Aorta (tissue), 5 donors: Measurements from ENCODE around the gene ARHGAP22. TPM values are rescaled to one million over a fixed set of nuclear protein-coding genes. Genes with fewer than 3 reads are reported as not detected.

Experiments used
- ATAC-seq: fragments of 200-7000 bp; cut with Tn5 transposase; one replicate; pipeline ENCODE4 v1.9.1; 2022; ENCODE audit warnings: moderate library complexity; ENCODE audit not compliant: low FRiP score
- DNase-seq, 2 donors: peaks; one replicate each; pipeline ENCODE4 v3.0.0-alpha.2; 2020
- H3K27ac ChIP-seq, 2 donors: one replicate each; pipeline ENCODE4 v1.5.1; 2013; ENCODE audit warnings: low read length in 2 of 2, mild to moderate bottlenecking in 2 of 2, moderate library complexity in 2 of 2, control low read depth in 1 of 2, inconsistent platforms in 1 of 2, low read depth in 1 of 2
- H3K27me3 ChIP-seq, 2 donors: one replicate each; pipeline ENCODE4 v1.6.1; 2013; ENCODE audit warnings: control low read depth in 1 of 2, low read length in 1 of 2, mild to moderate bottlenecking in 1 of 2, moderate library complexity in 1 of 2; ENCODE audit not compliant: insufficient read depth in 2 of 2, control insufficient read depth in 1 of 2
- H3K36me3 ChIP-seq, 2 donors: one replicate each; pipeline ENCODE4 v1.6.1; 2013; ENCODE audit warnings: control low read depth in 1 of 2, low read length in 1 of 2, mild to moderate bottlenecking in 1 of 2; ENCODE audit not compliant: insufficient read depth in 2 of 2, control insufficient read depth in 1 of 2
- H3K4me1 ChIP-seq, 2 donors: one replicate each; pipeline ENCODE4 v1.6.1; 2013; ENCODE audit warnings: low read length in 2 of 2, control low read depth in 1 of 2, mild to moderate bottlenecking in 1 of 2, moderate library complexity in 1 of 2; ENCODE audit not compliant: insufficient read depth in 2 of 2, control insufficient read depth in 1 of 2
- H3K4me3 ChIP-seq, 2 donors: one replicate each; pipeline ENCODE4 v1.5.1; 2013; ENCODE audit warnings: low read length in 2 of 2, control low read depth in 1 of 2, mild to moderate bottlenecking in 1 of 2
- H3K9me3 ChIP-seq: one replicate; pipeline ENCODE4 v1.6.1; 2013; ENCODE audit warnings: mild to moderate bottlenecking, low read length; ENCODE audit not compliant: control insufficient read depth
- WGBS, 2 donors: extraction: QIAGEN DNeasy Blood & Tissue Kit; methylation state at CpG; one replicate each; pipeline ENCODE4 v1.1.7; 2013; 5-methylcytosine and 5-hydroxymethylcytosine counted together
- intact Hi-C, 2 donors: fragments of 100-400 bp; cut with DNase I; formaldehyde crosslinking; loops; one replicate each; pipeline versions ENCODE4 v1.14.2 to v1.15.0; 2022
- polyA plus RNA-seq, 2 donors: library from polyadenylated mRNA; stranded (reverse); fragments of 200-250 nt; gene quantifications; one replicate each; pipeline ENCODE4 v1.2.3, GENCODE V29; 2013
- total RNA-seq, 2 donors: library from RNA; stranded (reverse); fragmentation: NEBNext Ultra II Directional; extraction: Animal tissue kit (Norgen Biotek cat#: 25700); gene quantifications; one replicate each; pipeline ENCODE4 v1.2.1, GENCODE V29; 2021
- donor health status: healthy with polysubstance abuse.
- donor health status: Bipolar disorder and iron deficiency.
- donor health status: DM: no; HTN: no; CAD: no.
- donor health status: DM: no; HTN: no; CAD: no.
- donor health status: DM: yes; HTN: yes; CAD: no.

ARHGAP22 gene
- total and polyA plus RNA-seq, 4 donors: 6.1 to 29.1 (median 17.1) TPM

GRCh38 chr10:48605786-48606529 is 1.1 kb upstream of the ARHGAP22 start:
- Histone ChIP-seq H3K27ac (peak overlapping the region in 1 of 2 donors; percentile 42), H3K4me3 (no peak overlapping the region), H3K36me3 (no peaks in the 10 kb centered on the region), H3K4me1 (no peaks in the 10 kb centered on the region), H3K9me3 (no peaks in the 10 kb centered on the region), H3K27me3 (no peaks in the 10 kb centered on the region)
- 93% methylated on average over 7 of the region's 7 CpGs for WGBS, 2 donors
- DNase-seq: peak in 1 of 2 donors; percentile 35
- intact Hi-C loops: loop anchor here (2.0 to 5.0 kb wide), 3 partner anchors 49 to 244 kb away; no protein-coding TSS in a partner anchor
- ATAC-seq: no peak

GRCh38 chr10:48604039-48604990 is 558 bp downstream of the ARHGAP22 start:
- 11 to 12% methylated on average over 42 of the region's 42 CpGs for WGBS, 2 donors
- Histone ChIP-seq H3K4me1 (no peaks in the 10 kb centered on the region), H3K27ac (no peak overlapping the region), H3K36me3 (no peaks in the 10 kb centered on the region), H3K9me3 (no peaks in the 10 kb centered on the region), H3K27me3 (no peaks in the 10 kb centered on the region), H3K4me3 (peak overlapping the region; percentile 11 to 47)
- intact Hi-C loops: no loop called here
- DNase-seq (peak; percentile 77 to 85), ATAC-seq (peak; percentile 33)

GRCh38 chr10:48603421-48604038 is 1.3 kb downstream of the ARHGAP22 start:
- no peaks in the 10 kb centered on the region for H3K36me3 ChIP-seq
- 67 to 70% methylated on average over 4 of the region's 4 CpGs for WGBS, 2 donors
- no peaks in the 10 kb centered on the region for H3K4me1 ChIP-seq
- intact Hi-C loops: no loop called here
- H3K27ac ChIP-seq: no peak overlapping the region
- H3K4me3 ChIP-seq: no peak overlapping the region
- ATAC-seq (no peak), DNase-seq (peak in 1 of 2 donors; percentile 41)
- no peaks in the 10 kb centered on the region for H3K27me3 ChIP-seq
- no peaks in the 10 kb centered on the region for H3K9me3 ChIP-seq

- intact Hi-C loops: no loop called here
- no peak overlapping the region for H3K27ac ChIP-seq
- H3K9me3 ChIP-seq: no peaks in the 10 kb centered on the region
- H3K36me3 ChIP-seq: no peaks in the 10 kb centered on the region
- no peaks in the 10 kb centered on the region for H3K27me3 ChIP-seq
- H3K4me3 ChIP-seq: no peak overlapping the region
- 68 to 71% methylated on average over 8 of the region's 8 CpGs for WGBS, 2 donors
- ATAC-seq (no peak), DNase-seq (no peak)
- no peaks in the 10 kb centered on the region for H3K4me1 ChIP-seq
These were observed 2.3 kb downstream of the ARHGAP22 start for GRCh38 chr10:48602401-48603135.

GRCh38 chr10:48601789-48602188 is 3.1 kb downstream of the ARHGAP22 start:
- no peak for ATAC-seq

GRCh38 chr10:48600645-48601505 is 4.0 kb downstream of the ARHGAP22 start:
- intact Hi-C loops: no loop called here
- WGBS, 2 donors: 81 to 82% methylated on average over 3 of the region's 3 CpGs
- ATAC-seq (no peak), DNase-seq (peak in 1 of 2 donors; percentile 30)
- no peaks in the 10 kb centered on the region for H3K36me3 ChIP-seq
- no peaks in the 10 kb centered on the region for H3K9me3 ChIP-seq
- H3K4me3 ChIP-seq: no peak overlapping the region
- H3K27me3 ChIP-seq: no peaks in the 10 kb centered on the region
- no peak overlapping the region for H3K27ac ChIP-seq
- H3K4me1 ChIP-seq: no peaks in the 10 kb centered on the region

More at GRCh38 chr10:48601789-48602188, 3.1 kb downstream of the ARHGAP22 start:
- intact Hi-C loops: no loop called here
- Histone ChIP-seq H3K36me3 (no peaks in the 10 kb centered on the region), H3K9me3 (no peaks in the 10 kb centered on the region), H3K27me3 (no peaks in the 10 kb centered on the region), H3K27ac (no peak overlapping the region), H3K4me1 (no peaks in the 10 kb centered on the region), H3K4me3 (no peak overlapping the region)
- WGBS, 2 donors: 97 to 100% methylated on average over 1 of the region's 1 CpG
- no peak for DNase-seq

- no peak overlapping the region for H3K27ac ChIP-seq
- no peaks in the 10 kb centered on the region for H3K9me3 ChIP-seq
- no peak overlapping the region for H3K4me3 ChIP-seq
- no peaks in the 10 kb centered on the region for H3K36me3 ChIP-seq
- WGBS, 2 donors: 65 to 70% methylated on average over 2 of the region's 2 CpGs
- ATAC-seq (no peak), DNase-seq (no peak)
- H3K4me1 ChIP-seq: no peaks in the 10 kb centered on the region
- intact Hi-C loops: no loop called here
- no peaks in the 10 kb centered on the region for H3K27me3 ChIP-seq
These were observed 5.1 kb downstream of the ARHGAP22 start for GRCh38 chr10:48599830-48600134.
